Fibroblast of gingiva (primary cell): ENCODE results near the gene LSM3.

Experiments used
- DNase-seq: peaks from one replicate; pipeline ENCODE4 v3.0.0-alpha.2; 2011; ENCODE audit warnings: low read depth

The LSM3 gene

GRCh38 chr3:14200841-14201240 is 22.2 kb downstream of the LSM3 start:
- no peak for DNase-seq

GRCh38 chr3:14201940-14202684 is 23.5 kb downstream of the LSM3 start:
- peak; percentile 62 for DNase-seq

- no peak for DNase-seq
Measured at GRCh38 chr3:14202874-14203520, 24.4 kb downstream of the LSM3 start.

- DNase-seq = peak; percentile 77
Measured at GRCh38 chr3:14203521-14204079, 25.0 kb downstream of the LSM3 start.

GRCh38 chr3:14204515-14205284 is 26.1 kb downstream of the LSM3 start:
- DNase-seq = no peak

- DNase-seq = no peak
Measured at GRCh38 chr3:14206548-14207177, 28.0 kb downstream of the LSM3 start.

- DNase-seq = no peak
Measured at GRCh38 chr3:14208168-14208567, 29.6 kb downstream of the LSM3 start.

- peak; percentile 67 for DNase-seq
Measured at GRCh38 chr3:14208977-14209394, 30.4 kb downstream of the LSM3 start.

GRCh38 chr3:14209581-14210289 is 31.1 kb downstream of the LSM3 start:
- DNase-seq = no peak

GRCh38 chr3:14210290-14210688 is 31.7 kb downstream of the LSM3 start:
- DNase-seq = no peak

GRCh38 chr3:14210843-14211594 is 32.4 kb downstream of the LSM3 start:
- DNase-seq = peak; percentile 71

GRCh38 chr3:14211621-14212020 is 33.0 kb downstream of the LSM3 start:
- DNase-seq = no peak

- no peak for DNase-seq
Measured at GRCh38 chr3:14212032-14212431, 33.4 kb downstream of the LSM3 start.

- DNase-seq = no peak
Measured at GRCh38 chr3:14213066-14213774, 34.6 kb downstream of the LSM3 start.

GRCh38 chr3:14214764-14215163 is 36.1 kb downstream of the LSM3 start:
- DNase-seq = no peak

- DNase-seq = no peak
Measured at GRCh38 chr3:14216257-14217048, 37.8 kb downstream of the LSM3 start.

- no peak for DNase-seq
Measured at GRCh38 chr3:14218355-14218754, 39.7 kb downstream of the LSM3 start.

GRCh38 chr3:14220933-14221332 is 42.3 kb downstream of the LSM3 start:
- DNase-seq = no peak

GRCh38 chr3:14221902-14222301 is 43.3 kb downstream of the LSM3 start:
- DNase-seq = no peak
